ENCODE data around the gene PKNOX2. TPM values are rescaled to one million over a fixed set of nuclear protein-coding genes. Genes with fewer than 3 reads are reported as not detected.

PKNOX2 gene
- total and polyA plus RNA-seq, 7 donors: 0.23 to 4.7 (median 1.4) TPM

- Histone ChIP-seq H3K27me3 (no peaks in the 10 kb centered on the region), H3K27ac (no peak overlapping the region), H3K4me3 (no peak overlapping the region), H3K4me1 (no peaks in the 10 kb centered on the region), H3K9me3 (no peaks in the 10 kb centered on the region), H3K36me3 (peaks cover 0 to 8% (median 0%) of the 10 kb centered on the region in 4 donors)
- TF ChIP-seq POLR2AphosphoS5 (IDR thresholded peaks at IDR 0.05): no peak
- TF ChIP-seq CTCF (IDR thresholded peaks at IDR 0.05): no peak
- TF ChIP-seq EP300 (IDR thresholded peaks at IDR 0.05): no peak
- TF ChIP-seq POLR2A (IDR thresholded peaks at IDR 0.05): no peak
- intact Hi-C loops (cut with DNase I): no loop called here
- WGBS, 2 donors: 57 to 71% methylated on average over 4 of the region's 4 CpGs
- DNase-seq: no peak
Measured at GRCh38 chr11:125398475-125398874, 233.9 kb downstream of the PKNOX2 start.

DNA sequence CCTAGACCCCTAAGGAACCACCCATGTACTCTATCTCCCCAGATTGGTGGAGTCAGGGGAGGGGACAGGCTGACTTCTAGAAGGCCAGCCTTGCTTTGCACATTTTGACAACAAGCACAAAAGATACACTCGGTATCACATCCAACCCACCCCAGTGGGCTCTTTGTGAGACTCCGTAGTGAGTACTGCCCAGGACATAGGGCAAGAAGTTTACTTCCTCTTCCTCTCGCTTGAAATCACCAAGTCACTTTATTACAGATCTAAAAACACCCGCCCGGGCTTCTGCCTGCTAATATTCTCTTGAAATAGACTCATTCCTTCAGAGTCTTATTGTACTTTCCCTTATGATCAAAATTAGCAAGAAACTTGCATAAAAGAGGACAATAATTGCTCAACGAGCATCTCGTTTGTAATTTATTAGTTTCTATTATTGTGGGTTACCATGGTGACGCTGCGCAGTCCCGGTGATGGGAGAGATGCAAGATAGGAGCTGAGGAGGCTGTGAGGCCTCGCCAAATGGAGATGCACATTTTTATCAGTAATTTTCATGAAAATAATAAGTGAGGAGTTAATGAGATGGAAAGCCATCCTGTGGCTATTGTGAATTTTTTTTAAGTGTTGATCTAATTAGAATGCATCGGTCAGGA is 234.6 kb downstream of the PKNOX2 start:
- TF ChIP-seq POLR2AphosphoS5 (IDR thresholded peaks at IDR 0.05) (no peak), CTCF (IDR thresholded peaks at IDR 0.05) (no peak), POLR2A (IDR thresholded peaks at IDR 0.05) (no peak), EP300 (IDR thresholded peaks at IDR 0.05) (no peak)
- DNase-seq: no peak
- intact Hi-C loops (cut with DNase I): no loop called here
- Histone ChIP-seq H3K4me1 (peaks cover 0 to 1% (median under 1%) of the 10 kb centered on the region in 4 donors), H3K4me3 (no peak overlapping the region), H3K27ac (no peak overlapping the region), H3K27me3 (no peaks in the 10 kb centered on the region), H3K9me3 (no peaks in the 10 kb centered on the region), H3K36me3 (peaks cover 0 to 8% (median 0%) of the 10 kb centered on the region in 4 donors)
- WGBS, 2 donors: 67 to 74% methylated on average over 12 of the region's 12 CpGs

DNA sequence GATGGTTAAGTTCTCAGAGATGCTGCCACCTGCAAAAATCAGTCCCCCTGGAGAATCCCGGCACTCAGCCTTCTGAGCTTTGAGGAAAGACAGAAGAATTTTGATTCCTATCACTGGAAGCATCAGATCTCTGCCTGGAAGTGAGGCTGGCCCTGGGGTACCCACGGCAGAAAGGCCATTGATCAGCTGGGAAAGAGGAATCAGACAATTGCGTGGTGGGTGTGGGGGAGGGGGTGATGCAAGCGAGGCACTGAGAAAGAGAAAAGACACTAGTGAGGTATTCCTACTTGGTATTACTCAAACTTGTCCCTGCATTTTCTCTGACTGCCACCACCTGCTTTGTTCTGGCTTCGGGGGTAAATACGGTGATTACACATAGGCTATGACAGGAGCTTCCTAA is 235.4 kb downstream of the PKNOX2 start:
- Histone ChIP-seq H3K4me3 (no peak overlapping the region), H3K27ac (no peak overlapping the region), H3K4me1 (peaks cover 0 to 10% (median 4%) of the 10 kb centered on the region in 4 donors), H3K27me3 (no peaks in the 10 kb centered on the region), H3K36me3 (peaks cover 0 to 8% (median 0%) of the 10 kb centered on the region in 4 donors), H3K9me3 (no peaks in the 10 kb centered on the region)
- WGBS, 2 donors: 77 to 83% methylated on average over 6 of the region's 6 CpGs
- DNase-seq: no peak
- intact Hi-C loops (cut with DNase I): loop anchor here (5.0 kb wide), 2 partner anchors 308 to 438 kb away; no protein-coding TSS in a partner anchor
- TF ChIP-seq POLR2A (IDR thresholded peaks at IDR 0.05) (no peak), EP300 (IDR thresholded peaks at IDR 0.05) (no peak), POLR2AphosphoS5 (IDR thresholded peaks at IDR 0.05) (no peak), CTCF (IDR thresholded peaks at IDR 0.05) (no peak)

GRCh38 chr11:125401235-125401634 is 236.7 kb downstream of the PKNOX2 start:
- H3K27ac ChIP-seq: no peak overlapping the region
- H3K9me3 ChIP-seq: no peaks in the 10 kb centered on the region
- no peak for DNase-seq
- no peak overlapping the region for H3K4me3 ChIP-seq
- H3K4me1 ChIP-seq: peaks cover 0 to 13% (median 6%) of the 10 kb centered on the region in 4 donors
- TF ChIP-seq POLR2AphosphoS5 (IDR thresholded peaks at IDR 0.05) (no peak), CTCF (IDR thresholded peaks at IDR 0.05) (no peak), EP300 (IDR thresholded peaks at IDR 0.05) (no peak), POLR2A (IDR thresholded peaks at IDR 0.05) (no peak)
- H3K36me3 ChIP-seq: peaks cover 0 to 8% (median 0%) of the 10 kb centered on the region in 4 donors
- intact Hi-C loops (cut with DNase I): loop anchor here (5.0 kb wide), 2 partner anchors 309 to 439 kb away; no protein-coding TSS in a partner anchor
- WGBS, 2 donors: 68 to 72% methylated on average over 12 of the region's 12 CpGs
- no peaks in the 10 kb centered on the region for H3K27me3 ChIP-seq

Measured in sigmoid colon (tissue), 7 donors.